GM23248 (cell line): Measurements from ENCODE around the gene SLC10A7. TPM values are rescaled to one million over a fixed set of nuclear protein-coding genes. Genes with fewer than 3 reads are reported as not detected.

Experiments used
- DNase-seq: peaks from one replicate; pipeline ENCODE4 v3.0.0-alpha.2; 2015
- H2AFZ ChIP-seq: fragments of 200-600 bp; sonication (generic); 2 replicates; pipeline ENCODE4 v1.6.1; 2016; ENCODE audit warnings: antibody characterized with exemption
- H3F3A ChIP-seq: fragments of 200-600 bp; sonication (generic); 2 replicates; pipeline ENCODE4 v1.6.1; 2016; ENCODE audit warnings: mild to moderate bottlenecking, antibody characterized with exemption, mixed run types; ENCODE audit not compliant: insufficient read depth
- H3K27ac ChIP-seq: fragments of 200-600 bp; sonication (generic); 2 replicates; pipeline ENCODE4 v1.5.1; 2016; ENCODE audit warnings: mild to moderate bottlenecking
- H3K27me3 ChIP-seq: fragments of 200-600 bp; sonication (generic); replicated peaks from 2 replicates; pipeline ENCODE4 v1.6.1; 2016; ENCODE audit warnings: mild to moderate bottlenecking; ENCODE audit not compliant: insufficient read depth
- H3K36me3 ChIP-seq: fragments of 200-600 bp; sonication (generic); 2 replicates; pipeline ENCODE4 v1.6.1; 2016; ENCODE audit warnings: low read depth, mild to moderate bottlenecking
- H3K4me1 ChIP-seq: fragments of 200-600 bp; sonication (generic); 2 replicates; pipeline ENCODE4 v1.6.1; 2016; ENCODE audit warnings: mild to moderate bottlenecking; ENCODE audit not compliant: insufficient read depth
- H3K4me2 ChIP-seq: fragments of 200-600 bp; sonication (generic); one replicate; pipeline ENCODE4 v1.6.1; 2016; ENCODE audit warnings: mild to moderate bottlenecking; ENCODE audit not compliant: unreplicated experiment
- H3K4me3 ChIP-seq: fragments of 200-600 bp; sonication (generic); 2 replicates; pipeline ENCODE4 v1.5.1; 2016; ENCODE audit warnings: mild to moderate bottlenecking
- H3K79me2 ChIP-seq: fragments of 200-600 bp; sonication (generic); 2 replicates; pipeline ENCODE4 v1.6.1; 2016; ENCODE audit warnings: mild to moderate bottlenecking; ENCODE audit not compliant: insufficient read depth
- H3K9ac ChIP-seq: fragments of 200-600 bp; sonication (generic); 2 replicates; pipeline ENCODE4 v1.6.1; 2016; ENCODE audit warnings: mild to moderate bottlenecking
- H3K9me2 ChIP-seq: fragments of 200-600 bp; sonication (generic); 2 replicates; pipeline ENCODE4 v1.6.1; 2016; ENCODE audit warnings: mixed run types, mild to moderate bottlenecking, moderate library complexity; ENCODE audit not compliant: insufficient read depth
- H3K9me3 ChIP-seq: fragments of 200-600 bp; sonication (generic); one replicate; pipeline ENCODE4 v1.6.1; 2017; ENCODE audit warnings: low read depth
- H4K20me1 ChIP-seq: fragments of 200-600 bp; sonication (generic); 2 replicates; pipeline ENCODE4 v1.6.0; 2016; ENCODE audit not compliant: insufficient read depth
- EZH2 ChIP-seq: fragments of 200-600 bp; sonication (generic); IDR thresholded peaks from 2 replicates; pipeline ENCODE4 v1.6.1; 2018; ENCODE audit warnings: antibody characterized with exemption, mild to moderate bottlenecking; ENCODE audit not compliant: insufficient read depth, poor library complexity, severe bottlenecking
- EZH2phosphoT487 ChIP-seq: fragments of 200-600 bp; sonication (generic); IDR thresholded peaks from 2 replicates; pipeline ENCODE4 v1.6.1; 2018; ENCODE audit warnings: antibody characterized with exemption, moderate library complexity, mild to moderate bottlenecking, low read depth; ENCODE audit not compliant: insufficient read depth
- WGBS, 2 experiments: methylation state at CpG; one replicate each; pipeline ENCODE4 v1.1.6; 2015 to 2017; ENCODE audit warnings: low lambda C conversion rate in 2 of 2, low coverage in 1 of 2; ENCODE audit errors: missing lambda C conversion rate in 2 of 2; 5-methylcytosine and 5-hydroxymethylcytosine counted together
- in situ Hi-C: fragments of 300-500 bp; cut with MboI; formaldehyde crosslinking; loops from 2 replicates; pipeline ENCODE4 v1.15.0; 2020
- polyA plus RNA-seq: library from polyadenylated mRNA; unstranded; fragments of >200 nt; fragmentation: Nextera tagmentation; extraction: Ambion mirVana; gene quantifications from 2 replicates; pipeline ENCODE4 v1.2.1, GENCODE V29; 2016
- total RNA-seq: library from RNA; depleted of rRNA; stranded (reverse); fragments of >200 nt; shearing (Covaris generic); gene quantifications from 2 replicates; pipeline ENCODE4 v1.2.3, GENCODE V29; 2014

SLC10A7 gene
- total and polyA plus RNA-seq, 2 experiments from 2014 or later, result 4.5 to 8.1 TPM

GRCh38 chr4:146260521-146260920, 261.2 kb downstream of the SLC10A7 start:
- WGBS, 2 experiments, result 98% methylated on average over 4 of the region's 4 CpGs
- H3K27ac ChIP-seq, result no peak overlapping the region
- H3K27me3 ChIP-seq, result no peaks in the 10 kb centered on the region
- H3K9me2 ChIP-seq, result no peaks in the 10 kb centered on the region
- TF ChIP-seq EZH2 (no peak), EZH2phosphoT487 (no peak)
- no peak overlapping the region for H3K9ac ChIP-seq
- no peaks in the 10 kb centered on the region for H3K79me2 ChIP-seq
- H2AFZ ChIP-seq, result no peak overlapping the region
- H4K20me1 ChIP-seq, result no peaks in the 10 kb centered on the region
- H3K4me1 ChIP-seq, result peaks cover 15% of the 10 kb centered on the region
- H3F3A ChIP-seq, result peaks cover 24% of the 10 kb centered on the region
- H3K36me3 ChIP-seq, result no peaks in the 10 kb centered on the region
- no peaks in the 10 kb centered on the region for H3K9me3 ChIP-seq
- no peak for DNase-seq
- in situ Hi-C loops, result no loop called here
- H3K4me2 ChIP-seq, result no peak overlapping the region
- no peak overlapping the region for H3K4me3 ChIP-seq

- H3K4me2 ChIP-seq, result no peak overlapping the region
- H3K4me3 ChIP-seq, result no peak overlapping the region
- H3K36me3 ChIP-seq, result no peaks in the 10 kb centered on the region
- no peak overlapping the region for H3K9ac ChIP-seq
- no peak overlapping the region for H3K27ac ChIP-seq
- H3K79me2 ChIP-seq, result no peaks in the 10 kb centered on the region
- no peaks in the 10 kb centered on the region for H4K20me1 ChIP-seq
- DNase-seq, result no peak
- no peak for TF ChIP-seq EZH2phosphoT487
- TF ChIP-seq EZH2, result no peak
- in situ Hi-C loops, result no loop called here
- H3K4me1 ChIP-seq, result peaks cover 22% of the 10 kb centered on the region
- no peak overlapping the region for H2AFZ ChIP-seq
- no peaks in the 10 kb centered on the region for H3K27me3 ChIP-seq
- H3F3A ChIP-seq, result peaks cover 30% of the 10 kb centered on the region
- WGBS, 2 experiments, result 94 to 100% methylated on average over 1 of the region's 1 CpG
- no peaks in the 10 kb centered on the region for H3K9me2 ChIP-seq
- no peaks in the 10 kb centered on the region for H3K9me3 ChIP-seq
These were observed 264.2 kb downstream of the SLC10A7 start for GRCh38 chr4:146257511-146257910.

GRCh38 chr4:146256328-146256727, 265.4 kb downstream of the SLC10A7 start:
- Histone ChIP-seq H3K9ac (no peak overlapping the region), H3F3A (peaks cover 30% of the 10 kb centered on the region), H4K20me1 (no peaks in the 10 kb centered on the region), H3K36me3 (no peaks in the 10 kb centered on the region), H3K4me2 (peak overlapping the region; percentile 36), H3K27ac (peak overlapping the region; percentile 41), H3K4me1 (peaks cover 22% of the 10 kb centered on the region), H2AFZ (no peak overlapping the region), H3K27me3 (no peaks in the 10 kb centered on the region), H3K9me2 (no peaks in the 10 kb centered on the region), H3K79me2 (no peaks in the 10 kb centered on the region), H3K9me3 (no peaks in the 10 kb centered on the region), H3K4me3 (0 out of 2 replicates have a peak overlapping the region, but pooled peaks have one; percentile 2)
- WGBS, 2 experiments, result 8 to 11% methylated on average over 1 of the region's 1 CpG
- no peak for DNase-seq
- in situ Hi-C loops, result no loop called here
- TF ChIP-seq EZH2phosphoT487, result no peak
- TF ChIP-seq EZH2, result no peak

GRCh38 chr4:146255874-146256273, 265.9 kb downstream of the SLC10A7 start:
- Histone ChIP-seq H3K27ac (peak overlapping the region; percentile 41), H3K4me2 (peak overlapping the region; percentile 36), H2AFZ (no peak overlapping the region)

GRCh38 chr4:146255463-146255862, 266.3 kb downstream of the SLC10A7 start:
- WGBS, 2 experiments, result 17 to 19% methylated on average over 1 of the region's 1 CpG
- H3K4me1 ChIP-seq, result peaks cover 22% of the 10 kb centered on the region
- H3K27me3 ChIP-seq, result no peaks in the 10 kb centered on the region
- peak overlapping the region; percentile 36 for H3K4me2 ChIP-seq
- no peak overlapping the region for H3K9ac ChIP-seq
- in situ Hi-C loops, result no loop called here
- H3K9me3 ChIP-seq, result no peaks in the 10 kb centered on the region
- H2AFZ ChIP-seq, result no peak overlapping the region
- DNase-seq, result peak; percentile 72
- TF ChIP-seq EZH2phosphoT487, result no peak
- no peak for TF ChIP-seq EZH2
- peaks cover 30% of the 10 kb centered on the region for H3F3A ChIP-seq
- H3K9me2 ChIP-seq, result no peaks in the 10 kb centered on the region
- no peak overlapping the region for H3K4me3 ChIP-seq
- no peaks in the 10 kb centered on the region for H3K36me3 ChIP-seq
- peak overlapping the region; percentile 41 for H3K27ac ChIP-seq
- H3K79me2 ChIP-seq, result no peaks in the 10 kb centered on the region
- no peaks in the 10 kb centered on the region for H4K20me1 ChIP-seq

More at GRCh38 chr4:146255874-146256273, 265.9 kb downstream of the SLC10A7 start:
- no peaks in the 10 kb centered on the region for H3K9me3 ChIP-seq
- H3K9ac ChIP-seq, result no peak overlapping the region
- H4K20me1 ChIP-seq, result no peaks in the 10 kb centered on the region
- no peak for TF ChIP-seq EZH2
- peak; percentile 82; the same call in 1 of the 2 replicates for TF ChIP-seq EZH2phosphoT487
- in situ Hi-C loops, result no loop called here
- DNase-seq, result peak; percentile 80
- peaks cover 30% of the 10 kb centered on the region for H3F3A ChIP-seq
- 6% methylated on average over 3 of the region's 3 CpGs for WGBS, 2 experiments
- no peaks in the 10 kb centered on the region for H3K27me3 ChIP-seq
- H3K4me3 ChIP-seq, result no peak overlapping the region
- no peaks in the 10 kb centered on the region for H3K36me3 ChIP-seq
- H3K79me2 ChIP-seq, result no peaks in the 10 kb centered on the region
- peaks cover 22% of the 10 kb centered on the region for H3K4me1 ChIP-seq
- no peaks in the 10 kb centered on the region for H3K9me2 ChIP-seq
